HepG2 (cell line): Measurements from ENCODE around the gene LRRC27. TPM values are rescaled to one million over a fixed set of nuclear protein-coding genes. Genes with fewer than 3 reads are reported as not detected.

Experiments used
- CENPT ChIP-seq: sonication (generic); formaldehyde crosslinking; IDR thresholded peaks from 2 replicates; pipeline ENCODE4 v1.8.0; 2022; ENCODE audit warnings: low read depth, mild to moderate bottlenecking, moderate library complexity, missing genetic modification reagents
- FOXK2 ChIP-seq: fragments of 450-650 bp; IDR thresholded peaks from 2 replicates; pipeline ENCODE4 v1.6.1; 2016
- KMT2B ChIP-seq: IDR thresholded peaks from 2 replicates; pipeline ENCODE4 v1.6.1; 2016; ENCODE audit warnings: missing genetic modification reagents, missing compliant biosample characterization
- PITX1 ChIP-seq: sonication (generic); formaldehyde crosslinking; IDR thresholded peaks from 2 replicates; pipeline ENCODE4 v1.5.1; 2020; ENCODE audit warnings: mild to moderate bottlenecking, missing genetic modification reagents
- POLR2G ChIP-seq: fragments of 200-400 bp; formaldehyde crosslinking; IDR thresholded peaks from 2 replicates; pipeline ENCODE4 v1.6.1; 2018; ENCODE audit warnings: mild to moderate bottlenecking, low read depth, low read length, moderate library complexity
- RBAK ChIP-seq: sonication (generic); formaldehyde crosslinking; IDR thresholded peaks from 2 replicates; pipeline ENCODE4 v1.5.1; 2020; ENCODE audit warnings: mild to moderate bottlenecking, missing genetic modification reagents
- SP140L ChIP-seq: sonication (generic); formaldehyde crosslinking; IDR thresholded peaks from 2 replicates; pipeline ENCODE4 v1.4.0; 2020; ENCODE audit warnings: missing genetic modification reagents, borderline replicate concordance
- ZFAT ChIP-seq: sonication (generic); formaldehyde crosslinking; conservative IDR thresholded peaks from 2 replicates; pipeline ENCODE4 v1.8.1; 2023; ENCODE audit warnings: missing genetic modification reagents, inconsistent platforms
- ZNF557 ChIP-seq: sonication (generic); formaldehyde crosslinking; IDR thresholded peaks from 2 replicates; pipeline ENCODE4 v1.4.0; 2020; ENCODE audit warnings: missing genetic modification reagents
- ZNF746 ChIP-seq: sonication (generic); formaldehyde crosslinking; IDR thresholded peaks from 2 replicates; pipeline ENCODE4 v1.8.0; 2022; ENCODE audit warnings: mild to moderate bottlenecking, missing genetic modification reagents
- polyA plus RNA-seq, 8 experiments: library from polyadenylated mRNA; depleted of rRNA in 3 of 8; stranded (reverse) in 7 of 8; unstranded in 1 of 8; fragments of >200 nt; fragmentation: Illumina TruSeq in 4 of 8; extraction: Trizol in 4 of 8; gene quantifications; 2 replicates each; pipeline versions ENCODE4 v1.2.1 to v1.2.3, GENCODE V29; 2011 to 2016; ENCODE audit warnings: low read depth in 4 of 8, missing spikeins in 1 of 8, mixed read lengths in 1 of 8; ENCODE audit not compliant: insufficient read depth in 1 of 8
- total RNA-seq, 5 experiments: library from RNA; depleted of rRNA; stranded (reverse); fragments of >200 nt; fragmentation: Illumina TruSeq; extraction: Trizol; gene quantifications; 2 replicates each; pipeline ENCODE4 v1.2.3, GENCODE V29; 2016; ENCODE audit warnings: low read depth in 1 of 5
- TF ChIP-seq, protein P1 (sequence below): conservative IDR thresholded peaks from 2 replicates; pipeline ENCODE4 v1.6.1; 2018; ENCODE audit warnings: missing genetic modification reagents
- TF ChIP-seq, protein P2 (sequence below): sonication (generic); formaldehyde crosslinking; IDR thresholded peaks from 2 replicates; pipeline ENCODE4 v1.5.0; 2020; ENCODE audit warnings: missing genetic modification reagents, mild to moderate bottlenecking, borderline replicate concordance

LRRC27 gene
- total and polyA plus RNA-seq, 2 of the 13 experiments (the other 11 are each of a cell fraction or from before 2014, with no cell fraction given) = 4.2 to 4.6 TPM

GRCh38 chr10:132331601-132332432 lies at the start of gene LRRC27 (continued):
- TF ChIP-seq ZFAT (CRISPR knock-in tag) (no peak), POLR2G (peak; percentile 71), ZNF557 (CRISPR knock-in tag) (no peak; the same call in 1 of the 2 replicates), PITX1 (CRISPR knock-in tag) (no peak), KMT2B (CRISPR knock-in tag) (no peak), ZNF746 (peak; percentile 61; the same call in 1 of the 2 replicates), RBAK (CRISPR knock-in tag) (no peak), SP140L (CRISPR knock-in tag) (no peak), CENPT (CRISPR knock-in tag) (no peak), FOXK2 (peak; percentile 73)
- TF ChIP-seq, protein P1, sequence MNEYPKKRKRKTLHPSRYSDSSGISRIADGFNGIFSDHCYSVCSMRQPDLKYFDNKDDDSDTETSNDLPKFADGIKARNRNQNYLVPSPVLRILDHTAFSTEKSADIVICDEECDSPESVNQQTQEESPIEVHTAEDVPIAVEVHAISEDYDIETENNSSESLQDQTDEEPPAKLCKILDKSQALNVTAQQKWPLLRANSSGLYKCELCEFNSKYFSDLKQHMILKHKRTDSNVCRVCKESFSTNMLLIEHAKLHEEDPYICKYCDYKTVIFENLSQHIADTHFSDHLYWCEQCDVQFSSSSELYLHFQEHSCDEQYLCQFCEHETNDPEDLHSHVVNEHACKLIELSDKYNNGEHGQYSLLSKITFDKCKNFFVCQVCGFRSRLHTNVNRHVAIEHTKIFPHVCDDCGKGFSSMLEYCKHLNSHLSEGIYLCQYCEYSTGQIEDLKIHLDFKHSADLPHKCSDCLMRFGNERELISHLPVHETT (CRISPR knock-in tag) = no peak
- TF ChIP-seq, protein P2, sequence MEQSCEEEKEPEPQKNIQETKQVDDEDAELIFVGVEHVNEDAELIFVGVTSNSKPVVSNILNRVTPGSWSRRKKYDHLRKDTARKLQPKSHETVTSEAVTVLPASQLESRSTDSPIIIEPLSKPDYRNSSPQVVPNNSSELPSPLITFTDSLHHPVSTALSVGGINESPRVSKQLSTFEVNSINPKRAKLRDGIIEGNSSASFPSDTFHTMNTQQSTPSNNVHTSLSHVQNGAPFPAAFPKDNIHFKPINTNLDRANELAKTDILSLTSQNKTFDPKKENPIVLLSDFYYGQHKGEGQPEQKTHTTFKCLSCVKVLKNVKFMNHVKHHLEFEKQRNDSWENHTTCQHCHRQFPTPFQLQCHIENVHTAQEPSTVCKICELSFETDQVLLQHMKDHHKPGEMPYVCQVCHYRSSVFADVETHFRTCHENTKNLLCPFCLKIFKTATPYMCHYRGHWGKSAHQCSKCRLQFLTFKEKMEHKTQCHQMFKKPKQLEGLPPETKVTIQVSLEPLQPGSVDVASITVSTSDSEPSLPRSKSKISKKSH (CRISPR knock-in tag) = peak; percentile 80; the same call in 1 of the 2 replicates
